IMR-90 (cell line): ENCODE results near the gene ARL6. TPM values are rescaled to one million over a fixed set of nuclear protein-coding genes. Genes with fewer than 3 reads are reported as not detected.

ENCODE experiments used
- ATAC-seq: fragments of 200-7000 bp; cut with Tn5 transposase; 2 replicates; pipeline ENCODE4 v1.9.1; 2020; ENCODE audit warnings: low read depth, mild to moderate bottlenecking, moderate library complexity
- BruUV-seq: library from RNA; stranded (reverse); fragments of 400-500 nt; replicated peaks from 2 replicates; lab custom pipeline; 2021; lab: Mats Ljungman, UMichigan
- CTCF ChIA-PET: fragments of 300-600 bp; formaldehyde crosslinking; extraction: SDS; loops from one replicate; lab custom pipeline; 2021; ENCODE audit warnings: antibody characterized with exemption; lab: Yijun Ruan, JAX
- POLR2A ChIA-PET: fragments of 300-600 bp; sonication (Branson Sonifier 250); formaldehyde crosslinking; loops from one replicate; lab custom pipeline; 2022; ENCODE audit warnings: antibody characterized with exemption; ENCODE audit not compliant: unreplicated experiment; lab: Charles Lee
- DNase-seq: peaks from one replicate; pipeline ENCODE4 v3.0.0; 2013
- H2AFZ ChIP-seq: replicated peaks from 2 replicates; pipeline ENCODE3; 2013; ENCODE audit warnings: low read length, mild to moderate bottlenecking; ENCODE audit not compliant: poor library complexity
- H2AK5ac ChIP-seq: 2 replicates; pipeline ENCODE4 v1.6.1; 2013; ENCODE audit warnings: low read depth, low read length, inconsistent platforms
- H2AK9ac ChIP-seq: replicated peaks from 2 replicates; pipeline ENCODE3; 2013; ENCODE audit warnings: mild to moderate bottlenecking, low read depth, low read length, moderate library complexity; ENCODE audit not compliant: poor library complexity
- H2BK120ac ChIP-seq: 2 replicates; pipeline ENCODE4 v1.6.1; 2013; ENCODE audit warnings: low read depth, low read length, inconsistent platforms
- H2BK15ac ChIP-seq: 3 replicates; pipeline ENCODE4 v1.6.1; 2013; ENCODE audit warnings: low read depth, low read length, inconsistent platforms
- H2BK20ac ChIP-seq: 2 replicates; pipeline ENCODE4 v1.6.1; 2013; ENCODE audit warnings: low read depth, mild to moderate bottlenecking, inconsistent platforms, low read length, moderate library complexity
- H2BK5ac ChIP-seq: 2 replicates; pipeline ENCODE4 v1.6.1; 2013; ENCODE audit warnings: mild to moderate bottlenecking, low read depth, low read length, inconsistent platforms; ENCODE audit not compliant: poor library complexity, severe bottlenecking
- H3K14ac ChIP-seq: replicated peaks from 2 replicates; pipeline ENCODE4 v1.6.1; 2013; ENCODE audit warnings: low read depth, low read length, inconsistent platforms
- H3K18ac ChIP-seq: 2 replicates; pipeline ENCODE4 v1.6.1; 2013; ENCODE audit warnings: low read depth, low read length, control low read depth
- H3K23ac ChIP-seq: 2 replicates; pipeline ENCODE4 v1.6.1; 2013; ENCODE audit warnings: low read depth, low read length, inconsistent platforms
- H3K27ac ChIP-seq: 2 replicates; pipeline ENCODE4 v1.5.1; 2013; ENCODE audit warnings: mild to moderate bottlenecking, control low read depth, low read length; ENCODE audit not compliant: insufficient read depth
- H3K27me3 ChIP-seq: 2 replicates; pipeline ENCODE4 v1.6.1; 2013; ENCODE audit warnings: low read length; ENCODE audit not compliant: control insufficient read depth, insufficient read depth
- H3K36me3 ChIP-seq: 2 replicates; pipeline ENCODE4 v1.6.1; 2013; ENCODE audit warnings: low read length, mixed read lengths; ENCODE audit not compliant: control insufficient read depth, insufficient read depth
- H3K4ac ChIP-seq: 2 replicates; pipeline ENCODE4 v1.6.1; 2013; ENCODE audit warnings: low read depth, low read length, inconsistent platforms
- H3K4me1 ChIP-seq: 2 replicates; pipeline ENCODE4 v1.6.1; 2013; ENCODE audit warnings: low read length, mixed read lengths; ENCODE audit not compliant: control insufficient read depth, insufficient read depth
- H3K4me2 ChIP-seq: 2 replicates; pipeline ENCODE4 v1.6.1; 2013; ENCODE audit warnings: low read depth, mild to moderate bottlenecking, control low read depth, low read length, moderate library complexity
- H3K4me3 ChIP-seq: 2 replicates; pipeline ENCODE4 v1.5.1; 2013; ENCODE audit warnings: low read depth, mild to moderate bottlenecking, control low read depth, low read length, moderate library complexity; ENCODE audit not compliant: insufficient read depth
- H3K56ac ChIP-seq: 2 replicates; pipeline ENCODE4 v1.6.1; 2013; ENCODE audit warnings: low read length, inconsistent platforms; ENCODE audit not compliant: insufficient read depth; ENCODE audit errors: extremely low read depth
- H3K79me1 ChIP-seq, 2 experiments: 2 replicates each; pipeline ENCODE4 v1.6.1; 2013; ENCODE audit warnings: low read length in 2 of 2, inconsistent platforms in 1 of 2, low read depth in 1 of 2
- H3K9ac ChIP-seq: 2 replicates; pipeline ENCODE4 v1.6.1; 2013; ENCODE audit warnings: low read depth, low read length, control low read depth
- H3K9me1 ChIP-seq: 2 replicates; pipeline ENCODE4 v1.6.1; 2013; ENCODE audit warnings: low read length, inconsistent platforms; ENCODE audit not compliant: insufficient read depth
- H3K9me3 ChIP-seq: 2 replicates; pipeline ENCODE4 v1.6.1; 2013; ENCODE audit warnings: low read length; ENCODE audit not compliant: control insufficient read depth, insufficient read depth
- H4K20me1 ChIP-seq: 2 replicates; pipeline ENCODE4 v1.6.1; 2013; ENCODE audit warnings: low read length, inconsistent platforms; ENCODE audit not compliant: insufficient read depth
- H4K5ac ChIP-seq: 2 replicates; pipeline ENCODE4 v1.6.1; 2013; ENCODE audit warnings: mild to moderate bottlenecking, low read depth, low read length, control low read depth
- H4K8ac ChIP-seq, 2 experiments: 2 replicates each; pipeline ENCODE4 v1.6.1; 2013; ENCODE audit warnings: low read depth in 2 of 2, low read length in 2 of 2, control low read depth in 1 of 2, inconsistent platforms in 1 of 2
- H4K91ac ChIP-seq: 2 replicates; pipeline ENCODE4 v1.6.1; 2013; ENCODE audit warnings: low read depth, low read length, inconsistent platforms; ENCODE audit not compliant: insufficient read depth
- MAFK ChIP-seq: IDR thresholded peaks from 2 replicates; pipeline ENCODE4 v1.6.1; 2012; ENCODE audit warnings: low read depth, low read length, improper control_type of control experiment
- SMC3 ChIP-seq: fragments of 150-350 bp; IDR thresholded peaks from 2 replicates; pipeline ENCODE4 v1.6.1; 2016; ENCODE audit warnings: low read depth, mild to moderate bottlenecking, antibody characterized with exemption, low read length, moderate library complexity
- WGBS, 2 experiments: methylation state at CpG; one replicate each; pipeline versions ENCODE4 v1.1.5 to v1.1.7; 2013; ENCODE audit warnings: missing lambda C conversion rate in 2 of 2; ENCODE audit not compliant: insufficient read length in 1 of 2; ENCODE audit errors: extremely low coverage in 2 of 2; 5-methylcytosine and 5-hydroxymethylcytosine counted together
- dilution Hi-C: fragments of 300-500 bp; cut with HindIII; formaldehyde crosslinking; loops from one replicate; pipeline ENCODE4 v1.14.3; 2018; ENCODE audit warnings: low sequenced_read_pairs; ENCODE audit not compliant: unreplicated experiment
- in situ Hi-C: fragments of 300-500 bp; cut with MboI; formaldehyde crosslinking; loops from 3 replicates; pipeline ENCODE4 v1.14.3; 2019; ENCODE audit warnings: low sequenced_read_pairs, inconsistent platforms, mixed read lengths
- intact Hi-C: fragments of 100-400 bp; cut with micrococcal nuclease; formaldehyde crosslinking; loops from 2 replicates; pipeline ENCODE4 v1.10.0; 2022
- polyA plus RNA-seq, 3 experiments: library from polyadenylated mRNA; depleted of rRNA; stranded (reverse); fragments of >200 nt; gene quantifications; 2 replicates each; pipeline ENCODE4 v1.2.3, GENCODE V29; 2012; ENCODE audit warnings: low replicate concordance in 1 of 3
- total RNA-seq: library from RNA; depleted of rRNA; stranded (reverse); fragments of >200 nt; gene quantifications from 2 replicates; pipeline ENCODE4 v1.2.3, GENCODE V29; 2012

Gene ARL6
- total and polyA plus RNA-seq, 2 of the 4 experiments (the other 2 are of a cell fraction), result 3.1 to 3.4 TPM

GRCh38 chr3:97820780-97821179 lies 56.2 kb downstream of the ARL6 start:
- Histone ChIP-seq H3K14ac (no peak overlapping the region), H4K91ac (no peak overlapping the region), H2BK15ac (no peak overlapping the region), H3K9me3 (no peaks in the 10 kb centered on the region), H3K27ac (no peak overlapping the region), H3K27me3 (0 out of 2 replicates have a peak, but pooled peaks cover 2% of the 10 kb centered on the region), H4K5ac (no peak overlapping the region), H3K23ac (0 out of 2 replicates have a peak overlapping the region, but pooled peaks have one; percentile 85), H3K56ac (no peak overlapping the region), H3K4me2 (no peak overlapping the region), H2BK20ac (no peak overlapping the region), H3K9me1 (no peaks in the 10 kb centered on the region), H3K9ac (no peak overlapping the region), H3K4me1 (peaks cover 3% of the 10 kb centered on the region), H2BK5ac (no peak overlapping the region), H2AK9ac (no peak overlapping the region), H3K79me1 (peaks cover 19 to 20% of the 10 kb centered on the region in 2 experiments), H2AFZ (no peak overlapping the region), H2BK120ac (no peak overlapping the region), H3K4me3 (no peak overlapping the region), H4K20me1 (no peaks in the 10 kb centered on the region), H3K18ac (no peak overlapping the region), H4K8ac (peak overlapping the region in 1 of 2 experiments; percentile 40; a peak in 1 of 4 replicates), H3K4ac (no peak overlapping the region), H3K36me3 (no peaks in the 10 kb centered on the region), H2AK5ac (no peak overlapping the region)
- in situ Hi-C loops, result loop anchor here (25.0 kb wide), 1 partner anchor 767 kb away; the partner anchor contains the start of gene CPOX
- no peak for ATAC-seq
- no peak for DNase-seq
- dilution Hi-C loops, result loop anchor here (25.0 kb wide), 1 partner anchor 192 kb away; no protein-coding TSS in a partner anchor
- WGBS, 2 experiments, result no CpG with 5 or more reads among the region's 5 CpGs
- ChIA-PET POLR2A (interaction anchor here (0.6 kb wide), 1 partner anchor 200 kb away, joined by 12 read pairs; no protein-coding TSS in a partner anchor), CTCF (interaction anchor here (0.7 kb wide), 1 partner anchor 21 kb away, joined by 3 read pairs; no protein-coding TSS in a partner anchor)
- no TSS peak for BruUV-seq
- intact Hi-C loops, result loop anchor here (1.0 to 5.0 kb wide), 2 partner anchors 107 to 203 kb away; no protein-coding TSS in a partner anchor
- TF ChIP-seq MAFK, result no peak
- no peak for TF ChIP-seq SMC3
